Hepatocyte (in vitro differentiated cells): ENCODE data around the gene AHNAK. TPM values are rescaled to one million over a fixed set of nuclear protein-coding genes. Genes with fewer than 3 reads are reported as not detected.

Experiments used
- DNase-seq: peaks from one replicate; pipeline ENCODE4 v3.0.0-alpha.2; 2016; ENCODE audit warnings: low spot score
- H2AFZ ChIP-seq: fragments of 200-600 bp; sonication (generic); 2 replicates; pipeline ENCODE4 v1.6.0; 2016; ENCODE audit warnings: antibody characterized with exemption, mild to moderate bottlenecking
- H3K27ac ChIP-seq: fragments of 200-600 bp; sonication (generic); 2 replicates; pipeline ENCODE4 v1.5.1; 2016; ENCODE audit warnings: mild to moderate bottlenecking
- H3K27me3 ChIP-seq: fragments of 200-600 bp; sonication (generic); 2 replicates; pipeline ENCODE4 v1.6.1; 2016
- H3K36me3 ChIP-seq: fragments of 200-600 bp; sonication (generic); replicated peaks from 2 replicates; pipeline ENCODE4 v1.5.1; 2016; ENCODE audit warnings: low read depth; ENCODE audit not compliant: insufficient read depth
- H3K4me1 ChIP-seq: fragments of 200-600 bp; sonication (generic); 2 replicates; pipeline ENCODE4 v1.5.1; 2016; ENCODE audit warnings: mild to moderate bottlenecking, moderate library complexity; ENCODE audit not compliant: insufficient read depth
- H3K4me2 ChIP-seq: fragments of 200-600 bp; sonication (generic); 2 replicates; pipeline ENCODE4 v1.6.0; 2016
- H3K4me3 ChIP-seq: fragments of 200-600 bp; sonication (generic); 2 replicates; pipeline ENCODE4 v1.5.1; 2016; ENCODE audit warnings: mild to moderate bottlenecking
- H3K79me2 ChIP-seq: fragments of 200-600 bp; sonication (generic); 2 replicates; pipeline ENCODE4 v1.6.0; 2017; ENCODE audit warnings: mild to moderate bottlenecking
- H3K9me2 ChIP-seq: fragments of 200-600 bp; sonication (generic); replicated peaks from 2 replicates; pipeline ENCODE4 v1.6.0; 2017; ENCODE audit warnings: mild to moderate bottlenecking; ENCODE audit not compliant: insufficient read depth
- H3K9me3 ChIP-seq: fragments of 200-600 bp; sonication (generic); 2 replicates; pipeline ENCODE4 v1.5.1; 2016; ENCODE audit warnings: low read depth, mild to moderate bottlenecking
- H4K20me1 ChIP-seq: fragments of 200-600 bp; sonication (generic); 2 replicates; pipeline ENCODE4 v1.6.0; 2016; ENCODE audit warnings: mild to moderate bottlenecking; ENCODE audit not compliant: insufficient read depth, poor library complexity, severe bottlenecking
- CTCF ChIP-seq: fragments of 200-600 bp; sonication (generic); IDR thresholded peaks from 2 replicates; pipeline ENCODE4 v1.5.1; 2016; ENCODE audit warnings: antibody characterized with exemption, mild to moderate bottlenecking; ENCODE audit not compliant: poor library complexity
- EZH2 ChIP-seq: fragments of 200-600 bp; sonication (generic); IDR thresholded peaks from 2 replicates; pipeline ENCODE4 v1.6.1; 2016; ENCODE audit warnings: antibody characterized with exemption, mild to moderate bottlenecking, borderline replicate concordance
- EZH2phosphoT487 ChIP-seq: fragments of 200-600 bp; sonication (generic); IDR thresholded peaks from one replicate; pipeline ENCODE4 v1.6.1; 2018; ENCODE audit warnings: antibody characterized with exemption, mild to moderate bottlenecking, low read depth, moderate library complexity; ENCODE audit not compliant: unreplicated experiment, severe bottlenecking
- WGBS: methylation state at CpG from one replicate; pipeline ENCODE4 v1.1.6; 2016; ENCODE audit warnings: low lambda C conversion rate; ENCODE audit errors: missing lambda C conversion rate; 5-methylcytosine and 5-hydroxymethylcytosine counted together
- polyA plus RNA-seq: library from polyadenylated mRNA; unstranded; fragments of >200 nt; fragmentation: Nextera tagmentation; extraction: Ambion mirVana; gene quantifications from 2 replicates; pipeline ENCODE4 v1.2.1, GENCODE V29; 2016
- total RNA-seq: library from RNA; depleted of rRNA; stranded (reverse); fragments of >200 nt; gene quantifications from 2 replicates; pipeline ENCODE4 v1.2.3, GENCODE V29; 2014

AHNAK gene
- total and polyA plus RNA-seq, 2 experiments from 2014 or later = 47.6 to 237 TPM

- Histone ChIP-seq H3K27me3 (no peaks in the 10 kb centered on the region), H3K4me1 (peaks cover 20% of the 10 kb centered on the region), H3K9me2 (no peaks in the 10 kb centered on the region), H3K79me2 (no peaks in the 10 kb centered on the region), H3K9me3 (no peaks in the 10 kb centered on the region), H3K4me3 (no peak overlapping the region), H4K20me1 (no peaks in the 10 kb centered on the region), H3K27ac (no peak overlapping the region), H2AFZ (no peak overlapping the region), H3K4me2 (no peak overlapping the region), H3K36me3 (no peaks in the 10 kb centered on the region)
- no peak for DNase-seq
- TF ChIP-seq CTCF = no peak
- no peak for TF ChIP-seq EZH2
- TF ChIP-seq EZH2phosphoT487 = no peak
- 96% methylated on average over 1 of the region's 1 CpG for WGBS
These were observed 109.0 kb downstream of the AHNAK start for GRCh38 chr11:62437616-62438015.

- no peaks in the 10 kb centered on the region for H3K9me2 ChIP-seq
- no peak overlapping the region for H3K27ac ChIP-seq
- peaks cover 20% of the 10 kb centered on the region for H3K4me1 ChIP-seq
- H2AFZ ChIP-seq = no peak overlapping the region
- no peak overlapping the region for H3K4me3 ChIP-seq
- H4K20me1 ChIP-seq = no peaks in the 10 kb centered on the region
- H3K9me3 ChIP-seq = no peaks in the 10 kb centered on the region
- H3K27me3 ChIP-seq = no peaks in the 10 kb centered on the region
- TF ChIP-seq EZH2 (no peak), EZH2phosphoT487 (no peak), CTCF (no peak)
- H3K36me3 ChIP-seq = no peaks in the 10 kb centered on the region
- WGBS = 81% methylated on average over 5 of the region's 5 CpGs
- no peaks in the 10 kb centered on the region for H3K79me2 ChIP-seq
- no peak overlapping the region for H3K4me2 ChIP-seq
- no peak for DNase-seq
These were observed 110.6 kb downstream of the AHNAK start for GRCh38 chr11:62435846-62436660.

- H3K27me3 ChIP-seq = no peaks in the 10 kb centered on the region
- TF ChIP-seq CTCF (no peak), EZH2 (no peak), EZH2phosphoT487 (no peak)
- no peaks in the 10 kb centered on the region for H3K36me3 ChIP-seq
- H3K27ac ChIP-seq = no peak overlapping the region
- no peaks in the 10 kb centered on the region for H4K20me1 ChIP-seq
- H3K4me3 ChIP-seq = no peak overlapping the region
- H3K9me2 ChIP-seq = no peaks in the 10 kb centered on the region
- peaks cover 16% of the 10 kb centered on the region for H3K4me1 ChIP-seq
- H2AFZ ChIP-seq = no peak overlapping the region
- WGBS = 67% methylated on average over 6 of the region's 6 CpGs
- no peaks in the 10 kb centered on the region for H3K9me3 ChIP-seq
- no peaks in the 10 kb centered on the region for H3K79me2 ChIP-seq
- H3K4me2 ChIP-seq = no peak overlapping the region
- no peak for DNase-seq
These were observed 112.7 kb downstream of the AHNAK start for GRCh38 chr11:62433904-62434276.
